ENCODE results near the gene DIAPH3.

DNA sequence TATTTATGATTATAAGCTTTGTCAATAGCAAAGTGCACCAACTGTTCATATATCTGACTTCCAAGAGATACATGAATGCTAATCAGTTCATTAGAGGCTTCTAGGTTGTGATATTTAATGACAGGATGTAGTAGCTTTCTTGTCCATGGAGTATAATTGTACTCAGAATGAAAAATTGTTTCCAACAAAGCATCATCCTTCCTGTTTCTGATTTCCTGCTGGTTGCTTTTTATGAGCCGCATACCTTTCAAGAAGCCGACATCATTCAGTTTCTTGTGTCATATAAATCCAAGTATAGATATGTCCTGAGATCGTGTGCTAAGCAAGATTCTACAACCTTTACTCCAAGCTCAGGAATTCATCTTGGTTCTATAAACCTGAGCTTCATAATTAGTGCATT, 326.6 kb downstream of the DIAPH3 start:
- TF ChIP-seq, protein P1, sequence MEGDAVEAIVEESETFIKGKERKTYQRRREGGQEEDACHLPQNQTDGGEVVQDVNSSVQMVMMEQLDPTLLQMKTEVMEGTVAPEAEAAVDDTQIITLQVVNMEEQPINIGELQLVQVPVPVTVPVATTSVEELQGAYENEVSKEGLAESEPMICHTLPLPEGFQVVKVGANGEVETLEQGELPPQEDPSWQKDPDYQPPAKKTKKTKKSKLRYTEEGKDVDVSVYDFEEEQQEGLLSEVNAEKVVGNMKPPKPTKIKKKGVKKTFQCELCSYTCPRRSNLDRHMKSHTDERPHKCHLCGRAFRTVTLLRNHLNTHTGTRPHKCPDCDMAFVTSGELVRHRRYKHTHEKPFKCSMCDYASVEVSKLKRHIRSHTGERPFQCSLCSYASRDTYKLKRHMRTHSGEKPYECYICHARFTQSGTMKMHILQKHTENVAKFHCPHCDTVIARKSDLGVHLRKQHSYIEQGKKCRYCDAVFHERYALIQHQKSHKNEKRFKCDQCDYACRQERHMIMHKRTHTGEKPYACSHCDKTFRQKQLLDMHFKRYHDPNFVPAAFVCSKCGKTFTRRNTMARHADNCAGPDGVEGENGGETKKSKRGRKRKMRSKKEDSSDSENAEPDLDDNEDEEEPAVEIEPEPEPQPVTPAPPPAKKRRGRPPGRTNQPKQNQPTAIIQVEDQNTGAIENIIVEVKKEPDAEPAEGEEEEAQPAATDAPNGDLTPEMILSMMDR (IDR thresholded peaks at IDR 0.05): no peak
- no peak for TF ChIP-seq POLR2A (IDR thresholded peaks at IDR 0.05)

Measured in prostate gland (tissue), 2 donors.